ENCODE measurements around the gene ARHGEF11.
A peak's percentile ranks its signal among the peaks of the same experiment; 100 is the strongest.

ARHGEF11 gene

DNA sequence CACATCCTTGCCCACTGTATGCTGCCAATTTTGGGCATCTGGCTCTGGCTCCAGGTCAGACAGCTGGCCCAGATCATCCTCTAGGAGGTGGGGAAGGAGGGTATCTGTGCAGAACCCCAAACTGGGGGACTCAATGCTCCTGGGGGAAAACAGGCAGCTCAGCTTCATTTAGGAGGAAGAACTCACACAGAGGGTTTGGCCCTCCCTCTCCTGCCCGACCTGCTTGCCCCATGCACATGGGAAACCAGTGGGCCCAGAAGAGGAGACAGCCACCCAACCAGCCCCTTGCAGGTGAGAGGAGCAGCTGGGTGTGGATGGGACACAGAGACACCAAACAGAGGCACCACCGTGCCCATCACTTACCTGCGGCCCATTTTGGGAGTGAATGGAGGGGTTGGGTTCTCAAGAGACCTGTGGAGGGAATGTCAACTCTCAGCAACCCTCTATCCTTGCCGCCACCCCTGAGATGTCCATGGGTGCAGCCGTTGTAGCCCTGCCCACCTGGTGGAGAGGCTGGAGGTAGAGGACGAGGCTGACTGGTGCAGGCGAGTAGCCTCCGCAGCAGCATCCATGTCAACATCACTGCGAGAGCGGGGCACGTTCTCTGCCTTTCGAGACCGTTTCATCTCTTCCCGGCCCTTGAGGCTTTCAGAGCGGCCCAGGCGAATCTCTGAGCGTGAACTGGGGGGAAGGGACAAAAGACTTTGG, 97.6 kb downstream of the ARHGEF11 start:
- DNase-seq, result no peak

DNA sequence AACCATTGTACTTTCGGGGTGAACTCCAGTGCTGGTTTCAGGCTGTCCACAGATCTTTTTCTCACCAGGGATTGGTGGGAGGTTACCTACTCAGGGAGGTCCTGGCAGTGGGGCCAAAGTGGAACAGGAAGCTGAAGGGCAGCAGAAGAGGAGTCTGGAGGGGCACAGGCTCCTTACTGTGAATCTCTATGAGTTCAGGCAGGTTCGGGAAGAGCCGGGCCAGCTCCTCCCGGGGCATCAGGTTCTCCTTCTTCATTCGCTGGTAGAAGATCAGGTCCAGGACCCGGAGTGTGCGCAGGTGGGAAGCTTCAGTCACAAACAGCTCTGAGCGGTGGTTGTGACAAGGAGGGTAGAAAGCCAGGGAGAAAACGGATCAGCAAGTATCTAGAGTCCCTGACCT, 98.4 kb downstream of the ARHGEF11 start:
- no peak for DNase-seq

DNA sequence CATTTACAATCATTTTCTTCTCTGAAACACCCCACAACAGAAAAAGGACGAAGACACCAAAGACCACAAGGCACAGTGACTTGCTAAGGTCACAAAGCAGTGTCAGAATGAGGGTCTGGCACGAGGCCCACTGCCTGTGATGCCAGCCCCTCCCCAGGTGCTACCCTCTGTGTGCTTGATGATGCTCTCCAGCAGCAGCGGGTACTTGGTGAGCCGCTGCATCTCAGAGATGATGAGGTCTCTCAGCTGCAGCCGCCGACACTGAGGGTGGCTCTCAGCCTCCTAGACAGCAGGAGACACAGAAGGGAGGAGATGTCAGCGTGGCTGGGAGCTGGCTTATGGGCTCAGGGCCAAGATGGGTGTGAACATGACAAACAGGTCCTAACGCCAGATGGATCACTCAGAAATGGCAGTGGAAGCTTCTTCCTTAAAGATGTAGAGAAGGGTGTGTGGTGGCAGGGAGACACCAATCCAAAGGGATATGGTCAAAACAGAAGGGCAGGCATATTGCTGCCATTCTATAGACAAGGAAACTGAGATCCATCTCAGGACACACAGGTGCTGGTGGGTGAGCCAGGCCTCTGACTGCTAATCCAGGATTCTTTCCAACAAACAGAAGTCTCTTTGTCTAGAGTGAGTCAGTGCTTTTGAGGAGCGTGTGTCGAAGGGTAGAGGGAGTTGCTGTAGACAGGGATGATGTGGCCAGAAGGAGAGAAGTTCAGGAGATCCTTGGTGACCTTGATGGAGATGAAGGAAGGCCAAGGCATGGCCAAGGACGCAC, 99.5 kb downstream of the ARHGEF11 start:
- DNase-seq, result no peak

DNA sequence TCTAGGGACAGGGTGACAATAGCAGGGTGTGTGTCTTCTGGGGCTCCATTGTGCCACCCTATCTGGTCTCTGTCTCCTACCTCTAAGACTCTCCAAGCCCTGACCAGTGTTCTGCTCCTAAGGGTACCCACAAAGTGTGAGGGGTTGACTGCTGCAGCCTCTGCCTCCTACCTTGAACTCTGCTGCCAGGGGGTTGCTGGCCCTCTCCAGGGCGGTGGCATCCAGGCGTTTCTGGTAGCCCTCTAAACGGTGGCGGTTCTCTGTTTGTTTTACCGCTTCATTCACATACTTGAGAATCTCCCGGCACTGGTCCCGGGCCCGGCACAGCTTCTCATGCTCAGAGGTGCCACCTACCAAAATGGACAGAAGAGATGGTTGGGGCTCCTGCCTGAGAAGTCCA, 100.7 kb downstream of the ARHGEF11 start:
- no peak for DNase-seq

DNA sequence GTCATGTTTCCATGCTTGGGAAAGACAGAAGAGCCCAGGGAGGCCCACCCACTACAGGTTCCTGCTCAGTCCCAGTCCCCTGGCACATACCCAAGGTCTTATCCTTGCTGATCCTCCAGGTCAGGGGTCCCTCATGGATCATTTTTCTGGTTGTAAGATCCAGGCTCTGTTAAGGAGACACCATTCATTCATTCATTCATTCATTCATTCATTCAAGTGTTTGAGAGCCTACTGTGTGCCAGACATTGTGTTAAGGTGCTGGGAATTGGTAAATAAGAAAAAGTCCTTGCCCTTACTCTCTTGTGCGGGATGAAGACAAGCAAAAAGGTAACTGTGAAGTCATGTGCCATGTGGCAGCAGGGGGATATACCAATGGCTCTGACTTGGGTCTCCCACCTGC, 101.3 kb downstream of the ARHGEF11 start:
- no peak for DNase-seq

DNA sequence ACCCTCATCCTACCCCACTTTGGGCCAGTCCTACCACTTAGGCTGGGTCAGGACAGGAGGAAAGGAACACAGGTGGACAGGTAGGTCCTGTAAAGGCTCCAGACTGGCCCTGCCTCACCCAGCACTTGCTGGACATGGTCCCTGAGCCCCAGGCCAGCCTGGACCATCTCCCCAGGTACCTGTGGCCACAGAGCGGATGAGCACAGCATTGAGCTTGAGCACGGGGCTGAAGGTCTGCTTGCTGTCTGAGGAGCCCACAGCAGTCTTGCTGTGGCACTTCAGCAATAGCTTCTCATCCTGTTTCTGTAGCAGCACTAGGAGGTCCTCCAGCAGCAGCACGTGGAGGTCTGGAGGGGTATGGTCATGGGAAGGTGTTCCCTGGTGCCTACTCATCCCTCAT, 101.8 kb downstream of the ARHGEF11 start:
- no peak for DNase-seq

DNA sequence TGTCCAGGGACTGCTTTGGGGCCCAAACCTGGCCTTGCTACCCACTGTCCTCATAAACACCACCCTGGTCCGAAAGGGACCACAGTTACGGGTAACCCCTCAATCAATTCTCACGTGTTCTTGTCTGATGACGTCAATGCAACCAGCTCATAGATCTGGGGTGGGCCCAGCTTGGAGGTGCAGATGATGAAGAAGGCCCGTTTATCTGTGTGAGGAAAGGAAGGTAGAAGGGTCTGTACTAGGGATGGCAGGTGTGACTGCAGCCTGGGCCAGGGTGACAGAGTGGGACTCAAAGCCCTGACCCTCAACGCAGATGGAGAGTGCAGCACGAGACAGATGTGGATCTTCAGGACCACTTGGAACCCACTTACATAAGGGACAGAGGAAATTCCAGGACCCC, 103.0 kb downstream of the ARHGEF11 start:
- no peak for DNase-seq

DNA sequence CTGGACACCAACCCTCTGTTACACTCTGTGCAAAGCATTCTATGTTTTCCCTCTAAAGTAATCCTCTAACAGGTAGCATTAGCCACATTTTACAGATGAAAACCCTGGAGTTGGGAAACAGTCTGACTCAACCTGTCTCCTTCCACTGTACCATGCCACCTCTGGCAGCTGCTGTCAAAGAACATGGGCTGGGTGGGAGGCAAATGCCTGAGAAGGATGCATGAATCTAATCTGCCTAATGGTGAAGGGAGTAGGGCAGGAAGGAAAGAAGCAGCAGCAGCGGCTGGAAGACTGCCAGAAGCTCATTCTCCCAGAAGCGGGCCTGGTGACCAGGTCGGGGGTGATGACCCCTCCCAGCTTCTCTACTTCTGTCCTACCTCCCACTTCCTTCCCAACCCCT, 103.4 kb downstream of the ARHGEF11 start:
- DNase-seq, result no peak

DNA sequence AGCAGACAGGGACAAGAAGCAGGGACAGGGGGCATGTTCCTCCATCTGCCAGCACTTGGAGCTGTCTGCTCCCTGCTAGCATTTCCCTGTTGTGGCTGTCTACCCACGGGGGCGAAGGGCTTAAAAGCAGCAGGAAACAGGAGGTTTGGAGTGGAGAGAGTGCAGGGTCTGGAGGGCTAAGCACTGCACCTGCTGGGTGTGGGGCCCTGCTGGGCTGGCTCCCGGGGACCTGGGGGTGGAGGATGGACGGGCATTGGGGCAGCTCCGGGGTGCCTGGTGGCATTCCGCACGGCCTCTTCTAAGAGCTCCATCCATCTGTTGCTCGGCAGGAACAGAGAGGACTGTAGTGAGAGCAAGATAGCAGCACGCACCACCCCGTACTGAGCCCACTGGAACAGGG, 103.9 kb downstream of the ARHGEF11 start:
- DNase-seq, result no peak

DNA sequence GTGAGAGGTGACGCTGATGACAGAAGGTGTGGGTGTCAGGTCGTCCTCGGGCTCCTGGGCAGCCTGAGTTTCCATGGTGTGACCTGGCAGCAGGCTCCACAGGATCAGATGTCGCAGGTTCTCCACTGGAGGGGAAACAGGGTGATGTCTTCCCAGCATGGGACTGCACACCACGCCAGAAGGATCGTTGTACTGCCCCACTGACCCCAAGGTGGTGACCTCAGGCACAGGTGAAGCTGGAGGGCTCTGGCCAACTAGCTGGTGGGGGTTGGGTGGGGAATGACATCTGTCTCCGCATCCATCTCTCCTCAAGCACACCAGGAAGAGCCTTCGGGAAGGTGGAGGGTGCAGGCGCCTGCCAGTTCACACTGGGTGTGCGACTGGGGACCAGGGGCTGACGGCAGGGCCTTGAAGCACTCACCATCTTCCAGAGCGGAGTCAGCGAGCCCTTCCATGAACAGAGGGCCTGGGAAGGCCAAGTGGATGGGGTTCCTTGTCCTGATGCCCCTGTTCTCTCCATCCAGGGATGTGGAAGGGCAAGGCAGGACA, 105.7 kb downstream of the ARHGEF11 start:
- no peak for DNase-seq

DNA sequence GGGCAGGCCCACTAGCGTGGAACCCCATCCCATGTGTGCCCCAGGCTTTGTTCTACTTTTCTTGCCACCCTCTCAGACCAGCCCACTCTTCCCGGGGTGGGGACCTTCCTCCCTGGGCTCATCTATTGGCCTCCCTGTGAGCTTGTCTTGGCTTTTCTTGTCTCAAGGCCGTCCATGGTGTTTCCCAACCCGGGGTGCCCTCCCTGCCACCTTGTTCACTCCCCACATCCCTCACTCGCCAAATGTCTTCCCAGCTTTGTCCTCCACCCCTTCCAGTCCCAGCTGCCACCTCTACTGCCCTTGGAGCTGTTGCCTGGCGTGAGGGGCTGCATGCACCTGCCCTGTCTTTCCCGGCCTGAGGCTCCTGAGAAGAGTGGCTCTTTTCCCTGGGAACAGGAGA, 106.7 kb downstream of the ARHGEF11 start:
- DNase-seq, result no peak

DNA sequence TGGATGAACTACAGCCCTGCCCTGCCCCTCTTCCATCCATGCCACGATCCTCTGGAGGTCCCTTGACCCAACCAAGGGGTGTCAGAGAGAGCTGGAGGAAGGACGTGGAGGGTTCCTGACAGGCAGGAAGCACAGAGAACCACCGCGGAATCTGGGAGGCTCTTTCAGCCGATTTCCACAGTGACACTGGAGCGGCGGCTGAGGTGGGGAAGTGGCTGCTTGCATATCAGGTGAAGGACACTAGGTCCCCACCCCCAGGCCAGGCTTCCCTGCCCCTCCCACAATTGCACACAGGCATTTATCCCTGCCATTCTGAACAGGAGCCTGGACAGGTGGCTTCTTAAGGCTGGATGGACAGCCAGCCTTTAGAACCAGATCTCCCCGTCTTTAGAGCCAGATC, 107.7 kb downstream of the ARHGEF11 start:
- no peak for DNase-seq

DNA sequence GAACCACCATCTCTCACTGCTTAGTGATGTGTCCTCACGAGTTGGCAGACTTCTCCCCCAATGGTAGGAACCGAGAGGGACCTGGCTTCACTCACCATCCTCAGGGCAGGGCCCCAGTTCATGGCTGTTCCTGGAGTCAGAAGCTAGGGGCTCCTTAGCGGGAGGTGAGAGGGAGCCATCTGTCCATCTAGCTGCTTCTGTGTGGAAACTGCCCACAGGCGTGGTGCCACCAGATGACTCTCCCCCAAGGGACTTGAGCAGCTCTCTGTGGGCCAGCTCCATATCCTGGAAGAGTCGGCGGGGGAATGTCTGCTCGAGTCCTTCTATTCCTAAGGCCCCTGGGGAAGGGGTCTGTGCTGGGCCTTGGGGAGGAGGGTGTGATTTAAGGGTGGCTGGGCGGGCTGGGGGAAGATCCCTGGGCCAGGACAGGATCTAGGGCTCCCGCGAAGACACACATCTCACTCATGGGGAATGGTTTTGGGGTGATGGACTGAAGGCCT, 108.8 kb downstream of the ARHGEF11 start:
- no peak for DNase-seq

DNA sequence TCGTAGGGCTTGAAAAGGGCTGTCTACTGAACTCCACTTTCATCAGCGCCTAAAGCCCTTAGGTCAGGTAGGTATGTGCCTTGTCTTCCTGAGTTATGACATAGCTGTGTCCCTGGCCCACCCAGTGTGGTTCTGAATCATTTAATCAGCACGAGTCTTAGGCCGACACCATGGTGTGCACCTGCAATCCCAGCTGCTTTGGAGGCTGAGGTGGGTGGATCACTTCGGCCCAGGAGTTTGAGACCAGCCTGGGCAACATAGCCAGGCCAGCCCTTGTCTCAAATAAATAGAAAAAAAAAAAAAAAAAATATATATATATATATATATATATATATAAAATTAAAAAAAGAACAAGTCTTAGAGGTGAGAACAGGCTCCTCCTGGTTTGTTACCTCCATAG, 109.4 kb downstream of the ARHGEF11 start:
- DNase-seq, result no peak

DNA sequence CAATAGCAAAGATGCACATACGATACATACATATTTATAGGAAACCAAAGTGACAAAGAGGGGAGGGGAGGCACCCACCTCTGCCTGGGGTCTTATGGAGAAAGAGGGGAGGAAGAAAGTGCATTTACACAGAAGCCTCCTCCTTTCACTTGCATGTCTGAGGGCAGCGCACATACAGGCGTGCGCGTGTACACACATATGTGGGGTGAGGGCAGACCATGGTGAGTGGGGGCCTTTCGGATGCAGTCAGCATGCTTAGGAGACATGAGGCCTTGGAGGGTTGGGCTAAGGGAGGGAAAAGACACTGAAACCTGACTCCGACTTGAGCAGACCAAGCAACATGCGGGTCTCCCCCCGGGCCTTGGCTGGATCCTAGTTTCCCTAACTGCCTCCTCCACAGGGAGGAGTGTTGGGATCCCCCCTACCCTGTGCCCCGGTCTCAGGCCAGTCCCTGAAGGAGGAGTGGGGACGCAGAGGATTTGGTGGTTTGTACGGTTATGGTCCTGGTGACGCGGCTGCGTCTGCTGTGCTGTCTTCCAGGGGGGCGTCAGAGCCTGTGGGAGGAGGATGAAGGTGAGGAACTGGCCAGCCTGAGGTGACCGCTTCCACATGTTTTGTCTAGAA, 109.9 kb downstream of the ARHGEF11 start:
- DNase-seq, result no peak

DNA sequence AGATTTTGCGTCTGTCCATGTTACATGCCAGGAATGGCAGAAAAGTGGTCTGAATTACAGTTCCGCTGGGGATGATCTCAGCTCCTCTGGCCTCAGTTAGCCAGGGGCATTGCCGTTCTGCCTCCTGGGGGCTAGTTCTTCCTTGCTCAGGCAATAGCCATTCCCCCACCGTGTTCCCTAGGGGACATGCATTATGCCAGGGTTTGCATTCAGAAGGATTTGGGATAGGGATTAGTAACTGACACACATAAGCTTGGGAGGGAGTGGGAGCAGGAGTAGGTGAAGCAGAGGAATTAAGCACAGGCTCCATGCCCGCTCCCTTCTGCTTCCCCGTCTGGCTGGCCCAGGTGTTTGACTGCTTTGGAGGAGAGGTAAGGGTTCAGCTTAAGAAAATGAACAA, 112.4 kb downstream of the ARHGEF11 start:
- DNase-seq, result no peak

DNA sequence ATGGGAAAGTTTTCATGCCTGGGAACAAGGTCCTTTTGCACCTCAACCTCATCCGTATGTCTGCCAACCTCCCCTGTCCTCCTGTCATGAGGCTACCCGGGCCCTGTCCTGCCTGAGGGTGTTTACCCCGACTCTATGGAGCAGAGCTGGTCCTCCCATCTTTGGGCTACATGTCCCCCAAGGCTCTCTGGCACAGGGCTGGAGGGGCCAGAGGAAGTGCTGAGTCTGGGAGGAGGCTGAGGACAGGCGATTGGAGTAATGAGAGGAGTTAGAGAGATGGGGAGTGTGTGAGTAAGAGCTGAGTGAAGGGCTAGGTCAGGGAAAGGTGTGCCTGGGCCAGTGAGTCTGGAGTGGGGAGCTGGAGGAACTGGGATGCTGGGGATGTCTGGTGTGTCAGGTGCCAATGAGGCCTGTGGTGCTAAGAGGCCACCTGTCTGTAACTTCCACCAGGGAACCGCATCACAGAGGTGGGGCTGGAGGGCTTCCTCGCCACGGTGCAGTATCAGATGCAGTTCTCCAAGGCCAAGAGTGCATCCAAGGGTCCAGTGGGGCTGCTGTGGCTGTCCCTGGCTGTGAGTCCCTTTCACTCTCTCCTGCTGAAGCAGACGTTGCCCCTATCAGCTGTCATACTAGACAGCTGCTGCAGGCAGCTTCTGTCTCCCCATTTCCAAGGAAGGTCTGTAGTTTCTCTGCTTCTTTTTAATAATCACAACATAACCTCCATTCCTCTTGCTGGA, 113.4 kb downstream of the ARHGEF11 start:
- DNase-seq, result no peak

DNA sequence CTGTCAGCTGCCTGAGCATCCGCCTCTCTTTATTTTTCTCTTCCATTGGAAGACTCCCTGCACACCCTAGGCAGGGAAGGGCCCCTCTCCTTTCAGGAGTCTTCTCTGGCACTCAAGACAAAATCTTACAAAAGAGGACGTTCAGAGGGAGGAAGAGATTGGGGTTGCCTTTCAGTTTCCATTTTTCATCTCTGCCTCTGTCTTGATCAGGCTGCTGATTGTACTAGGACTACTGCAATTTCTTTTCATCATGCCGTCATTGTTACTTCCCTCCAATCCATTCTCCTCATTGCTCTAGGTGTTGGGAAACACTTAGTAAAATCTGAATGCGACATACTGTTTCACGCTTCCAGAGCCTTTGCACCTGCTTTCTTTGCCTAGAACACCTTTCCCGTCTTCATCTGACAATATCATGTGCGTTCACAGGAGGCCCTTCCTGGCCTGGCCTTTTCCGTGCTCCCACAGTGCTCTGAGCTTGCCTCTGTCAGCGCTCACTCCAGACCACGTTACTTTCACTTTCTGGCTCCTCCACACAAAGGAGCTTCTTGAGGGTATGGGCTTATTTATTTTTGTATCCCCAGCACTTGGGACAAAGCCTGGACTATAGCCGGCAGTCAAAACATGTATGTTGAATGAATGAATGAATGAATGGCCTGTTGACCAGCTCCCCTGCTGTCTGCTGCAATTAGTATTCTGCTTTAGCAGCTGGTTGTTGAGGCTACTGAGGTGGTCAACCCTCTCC, 114.2 kb downstream of the ARHGEF11 start:
- peak; percentile 30 to 60 (median 46) for DNase-seq

DNA sequence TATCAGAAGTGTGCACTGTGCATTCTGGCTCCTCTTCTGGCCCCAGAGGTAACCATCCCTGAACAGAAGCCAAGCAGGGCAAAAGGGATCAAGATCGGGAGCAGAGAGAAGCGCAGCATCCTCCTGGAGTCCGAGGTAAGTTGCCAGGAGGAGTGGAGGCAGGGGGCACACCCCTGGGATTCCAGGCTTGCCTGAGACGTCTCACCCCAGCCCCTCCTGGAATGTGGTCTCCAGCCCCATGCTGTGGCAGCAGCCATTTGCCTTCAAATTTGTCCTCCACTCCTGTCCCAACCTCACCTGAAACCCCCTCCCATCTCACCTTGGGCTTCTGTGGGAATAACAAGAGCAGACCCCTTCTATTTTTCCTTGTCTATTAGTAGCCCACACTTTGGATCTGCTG, 115.1 kb downstream of the ARHGEF11 start:
- DNase-seq, result no peak

DNA sequence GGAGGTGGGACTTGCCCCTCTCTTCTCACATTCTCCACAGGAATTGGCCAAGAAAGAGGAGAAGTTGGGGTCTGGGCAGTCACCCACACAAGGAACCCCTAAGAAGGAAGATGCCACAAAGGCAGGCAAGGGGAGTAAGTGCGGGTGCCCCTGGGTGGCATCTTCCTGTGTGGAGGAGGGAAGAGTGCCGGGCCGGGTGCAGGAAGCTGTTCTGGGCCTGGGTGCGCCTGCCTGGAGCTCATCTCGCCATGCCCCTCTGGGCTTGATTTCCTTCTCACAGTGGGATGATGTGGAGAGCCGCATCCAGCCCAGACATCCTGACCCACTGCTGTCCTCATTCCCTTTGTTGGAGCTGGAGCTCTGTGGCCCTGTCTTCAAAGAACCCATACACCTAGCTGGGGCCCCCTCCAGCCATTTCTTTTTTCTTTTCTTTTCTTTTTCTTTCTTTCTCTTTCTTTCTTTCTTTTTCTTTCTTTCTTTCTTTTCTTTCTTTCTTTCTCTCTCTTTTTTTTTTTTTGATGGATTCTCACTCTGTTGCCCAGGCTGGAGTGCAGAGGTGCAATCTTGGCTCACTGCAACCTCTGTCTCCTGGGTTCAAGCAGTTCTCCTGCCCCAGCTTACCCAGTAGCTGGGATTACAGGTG, 115.8 kb downstream of the ARHGEF11 start:
- DNase-seq, result no peak

DNA sequence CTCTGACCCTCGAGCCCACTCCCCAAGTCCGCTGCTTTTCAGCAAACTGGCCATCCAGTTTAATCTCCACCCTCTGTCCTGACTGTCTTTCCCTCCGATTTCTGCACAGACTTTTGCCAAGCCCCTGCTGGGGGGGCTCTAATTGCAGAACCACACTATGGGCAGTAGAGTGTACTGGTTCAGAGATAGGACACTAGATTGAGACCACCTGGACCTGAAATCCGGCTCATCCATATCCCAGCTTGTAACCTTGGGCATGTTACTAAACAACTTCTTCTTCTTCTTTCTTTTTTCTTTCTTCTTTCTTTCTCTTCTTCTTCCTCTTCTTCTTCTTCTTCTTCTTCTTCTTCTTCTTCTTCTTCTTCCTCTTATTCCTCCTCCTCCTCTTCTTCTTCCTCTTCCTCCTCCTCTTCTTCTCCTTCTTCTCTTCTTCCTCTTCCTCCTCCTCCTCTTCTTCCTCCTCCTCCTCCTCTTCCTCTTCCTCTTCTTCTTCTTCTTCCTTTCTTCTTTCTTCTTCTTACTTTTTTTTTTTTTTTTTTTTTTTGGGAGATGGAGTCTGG, 117.4 kb downstream of the ARHGEF11 start:
- DNase-seq, result no peak

Data from suppressor macrophage treated with lipopolysaccharide for 1 hour (primary cell).